Body of pancreas (tissue), 4 donors: Measurements from ENCODE around the gene CCND1.
A peak's percentile ranks its signal among the peaks of the same experiment; 100 is the strongest.

Source experiments
- POLR2A ChIP-seq, 3 donors: fragments of 450-650 bp; IDR thresholded peaks; one replicate each; pipeline ENCODE4 v1.6.1; 2016; ENCODE audit warnings: antibody characterized with exemption in 3 of 3, mild to moderate bottlenecking in 2 of 3
- TF ChIP-seq, protein P1 (sequence below), 7 experiments: fragments of 450-650 bp in 4 of 7; fragments of 200-600 bp in 3 of 7; sonication (generic) in 3 of 7; IDR thresholded peaks; one replicate each; pipeline ENCODE4 v1.5.1; 2016 to 2019; ENCODE audit warnings: antibody characterized with exemption in 7 of 7

- TF ChIP-seq, protein P1, sequence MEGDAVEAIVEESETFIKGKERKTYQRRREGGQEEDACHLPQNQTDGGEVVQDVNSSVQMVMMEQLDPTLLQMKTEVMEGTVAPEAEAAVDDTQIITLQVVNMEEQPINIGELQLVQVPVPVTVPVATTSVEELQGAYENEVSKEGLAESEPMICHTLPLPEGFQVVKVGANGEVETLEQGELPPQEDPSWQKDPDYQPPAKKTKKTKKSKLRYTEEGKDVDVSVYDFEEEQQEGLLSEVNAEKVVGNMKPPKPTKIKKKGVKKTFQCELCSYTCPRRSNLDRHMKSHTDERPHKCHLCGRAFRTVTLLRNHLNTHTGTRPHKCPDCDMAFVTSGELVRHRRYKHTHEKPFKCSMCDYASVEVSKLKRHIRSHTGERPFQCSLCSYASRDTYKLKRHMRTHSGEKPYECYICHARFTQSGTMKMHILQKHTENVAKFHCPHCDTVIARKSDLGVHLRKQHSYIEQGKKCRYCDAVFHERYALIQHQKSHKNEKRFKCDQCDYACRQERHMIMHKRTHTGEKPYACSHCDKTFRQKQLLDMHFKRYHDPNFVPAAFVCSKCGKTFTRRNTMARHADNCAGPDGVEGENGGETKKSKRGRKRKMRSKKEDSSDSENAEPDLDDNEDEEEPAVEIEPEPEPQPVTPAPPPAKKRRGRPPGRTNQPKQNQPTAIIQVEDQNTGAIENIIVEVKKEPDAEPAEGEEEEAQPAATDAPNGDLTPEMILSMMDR (IDR thresholded peaks at IDR 0.05), result no peak
- TF ChIP-seq POLR2A (IDR thresholded peaks at IDR 0.05), result peak; percentile 35 to 50 (median 43)
These were observed 4.3 kb upstream of the CCND1 start for GRCh38 chr11:69636512-69637197.
